Kidney epithelial cell (primary cell): ENCODE data around the gene PPP4C. TPM values are rescaled to one million over a fixed set of nuclear protein-coding genes. Genes with fewer than 3 reads are reported as not detected.

Experiments
- DNase-seq: peaks from one replicate; pipeline ENCODE4 v3.0.0-alpha.2; 2010; ENCODE audit warnings: low read depth
- H3K27me3 ChIP-seq: 2 replicates; pipeline ENCODE4 v1.6.0; 2011; ENCODE audit warnings: low read length; ENCODE audit not compliant: control insufficient read depth, insufficient read depth
- H3K36me3 ChIP-seq: 2 replicates; pipeline ENCODE4 v1.5.1; 2011; ENCODE audit warnings: low read length; ENCODE audit not compliant: control insufficient read depth, insufficient read depth
- H3K4me3 ChIP-seq: 2 replicates; pipeline ENCODE4 v1.5.1; 2011; ENCODE audit warnings: low read depth, mild to moderate bottlenecking, control low read depth, low read length
- total RNA-seq: library from RNA; depleted of rRNA; stranded (reverse); fragments of >200 nt; gene quantifications from 2 replicates; pipeline ENCODE4 v1.2.3, GENCODE V29; 2015
- TF ChIP-seq, protein P1 (sequence below): IDR thresholded peaks from 2 replicates; pipeline ENCODE4 v1.5.1; 2011; ENCODE audit warnings: mild to moderate bottlenecking, moderate library complexity, low read length, control low read depth, inconsistent platforms; ENCODE audit not compliant: insufficient read depth, poor library complexity, severe bottlenecking

The PPP4C gene
- total RNA-seq, 1 donor from 2014 or later, result 126 TPM

DNA sequence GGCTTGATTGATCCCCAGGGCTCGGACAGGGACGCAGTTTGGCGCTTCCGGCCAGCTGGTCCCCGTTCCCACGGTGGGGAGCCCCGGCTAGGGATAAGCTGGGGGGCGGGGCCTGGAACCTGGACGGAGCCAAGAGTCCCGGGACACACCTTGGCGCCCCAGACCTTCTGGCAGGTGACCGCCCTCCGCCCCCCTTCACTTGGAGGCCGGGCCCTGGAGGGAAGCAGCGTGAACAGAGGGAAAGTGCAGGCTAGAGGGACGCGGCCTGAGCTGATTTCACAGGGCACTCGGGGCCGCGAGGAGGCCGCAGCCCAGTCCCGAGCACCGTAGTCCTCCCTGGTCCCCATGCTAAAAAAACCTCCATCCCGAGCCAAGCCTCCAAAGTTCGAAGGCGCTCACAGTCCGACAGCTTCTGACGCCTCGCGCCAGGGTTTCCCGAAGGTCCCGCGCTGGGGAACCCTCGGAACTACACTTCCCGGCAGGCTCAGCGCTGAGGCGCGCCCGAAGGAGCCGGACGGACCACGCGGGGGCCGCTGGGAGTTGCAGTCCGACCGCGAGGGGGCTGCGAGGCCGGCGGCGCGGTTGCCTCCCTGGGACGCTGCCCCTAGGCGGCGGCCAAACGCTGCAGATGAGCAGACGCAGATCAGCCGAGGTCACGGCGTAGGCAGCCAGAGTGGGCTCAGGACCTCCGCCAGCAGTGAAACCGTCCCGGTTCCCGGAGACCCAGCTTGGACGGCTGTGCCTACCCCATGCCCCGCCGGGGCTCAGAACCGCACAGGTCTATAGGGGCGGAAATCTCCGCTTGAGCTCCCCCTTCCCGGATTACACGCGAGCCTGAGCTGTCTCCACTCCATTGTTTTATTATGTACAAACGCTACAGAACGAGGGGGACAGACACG, 15.9 kb downstream of the PPP4C start, which contains the start of gene TBX6:
Gene TBX6 (minus strand): TSS at position 451 of the 899 bp plus-strand sequence. CDS start 731 bp downstream, outside the sequence.
- Histone ChIP-seq H3K36me3 (no peaks in the 10 kb centered on the region), H3K27me3 (no peaks in the 10 kb centered on the region), H3K4me3 (peak within 1 kb of the TSS; percentile 47)
- peak; percentile 53 for DNase-seq
- TF ChIP-seq, protein P1, sequence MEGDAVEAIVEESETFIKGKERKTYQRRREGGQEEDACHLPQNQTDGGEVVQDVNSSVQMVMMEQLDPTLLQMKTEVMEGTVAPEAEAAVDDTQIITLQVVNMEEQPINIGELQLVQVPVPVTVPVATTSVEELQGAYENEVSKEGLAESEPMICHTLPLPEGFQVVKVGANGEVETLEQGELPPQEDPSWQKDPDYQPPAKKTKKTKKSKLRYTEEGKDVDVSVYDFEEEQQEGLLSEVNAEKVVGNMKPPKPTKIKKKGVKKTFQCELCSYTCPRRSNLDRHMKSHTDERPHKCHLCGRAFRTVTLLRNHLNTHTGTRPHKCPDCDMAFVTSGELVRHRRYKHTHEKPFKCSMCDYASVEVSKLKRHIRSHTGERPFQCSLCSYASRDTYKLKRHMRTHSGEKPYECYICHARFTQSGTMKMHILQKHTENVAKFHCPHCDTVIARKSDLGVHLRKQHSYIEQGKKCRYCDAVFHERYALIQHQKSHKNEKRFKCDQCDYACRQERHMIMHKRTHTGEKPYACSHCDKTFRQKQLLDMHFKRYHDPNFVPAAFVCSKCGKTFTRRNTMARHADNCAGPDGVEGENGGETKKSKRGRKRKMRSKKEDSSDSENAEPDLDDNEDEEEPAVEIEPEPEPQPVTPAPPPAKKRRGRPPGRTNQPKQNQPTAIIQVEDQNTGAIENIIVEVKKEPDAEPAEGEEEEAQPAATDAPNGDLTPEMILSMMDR, result peak; percentile 66

DNA sequence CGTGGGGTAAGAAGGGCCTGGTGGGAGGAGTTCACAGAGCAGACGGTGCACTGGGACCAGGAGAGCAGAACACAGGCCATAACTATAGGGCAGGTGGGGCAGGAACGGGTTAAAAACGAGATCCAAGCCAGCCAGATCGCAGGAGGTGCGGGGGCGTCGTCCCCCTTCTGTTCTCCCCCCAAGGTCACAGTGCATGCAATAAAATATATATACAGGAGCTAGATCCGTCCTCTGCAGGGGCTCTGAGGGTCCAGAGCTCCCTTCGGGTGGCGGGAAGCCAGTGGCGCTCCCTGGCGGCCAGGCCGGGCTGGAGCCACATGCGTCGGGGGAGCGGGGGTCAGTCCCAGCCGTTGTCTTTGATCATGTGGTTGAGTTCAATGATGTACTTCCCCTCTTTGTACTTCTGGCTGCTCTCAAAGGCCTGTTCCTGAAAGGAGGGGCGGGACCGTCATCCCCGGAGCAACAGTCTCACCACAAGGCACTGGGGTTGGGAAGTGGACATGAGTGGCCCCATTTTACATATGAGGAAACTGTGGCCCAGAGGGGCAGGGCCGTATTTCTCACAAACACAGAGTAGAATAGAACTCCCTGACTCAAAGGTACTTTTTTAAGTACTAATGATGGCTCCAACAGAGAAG, 16.7 kb downstream of the PPP4C start:
- TF ChIP-seq, protein P1, result peak; percentile 82
- Histone ChIP-seq H3K36me3 (no peaks in the 10 kb centered on the region), H3K27me3 (no peaks in the 10 kb centered on the region), H3K4me3 (peak overlapping the region; percentile 47)
- DNase-seq, result peak; percentile 16

- H3K27me3 ChIP-seq, result no peaks in the 10 kb centered on the region
- H3K4me3 ChIP-seq, result no peak overlapping the region
- TF ChIP-seq, protein P1, result no peak
- no peak for DNase-seq
- no peaks in the 10 kb centered on the region for H3K36me3 ChIP-seq
Observed at GRCh38 chr16:30094541-30095165, 18.9 kb downstream of the PPP4C start.

- DNase-seq, result no peak
- Histone ChIP-seq H3K27me3 (no peaks in the 10 kb centered on the region), H3K4me3 (peak overlapping the region; percentile 40), H3K36me3 (no peaks in the 10 kb centered on the region)
- TF ChIP-seq, protein P1, result no peak
Observed at GRCh38 chr16:30095166-30096078, 19.6 kb downstream of the PPP4C start.
